ENCODE results near the gene RNPC3.
"Not testable (repeated sequence)": the region's sequence is repeated elsewhere in the genome, so short reads cannot be mapped to it uniquely, and the experiment has no call there.

Gene RNPC3

DNA sequence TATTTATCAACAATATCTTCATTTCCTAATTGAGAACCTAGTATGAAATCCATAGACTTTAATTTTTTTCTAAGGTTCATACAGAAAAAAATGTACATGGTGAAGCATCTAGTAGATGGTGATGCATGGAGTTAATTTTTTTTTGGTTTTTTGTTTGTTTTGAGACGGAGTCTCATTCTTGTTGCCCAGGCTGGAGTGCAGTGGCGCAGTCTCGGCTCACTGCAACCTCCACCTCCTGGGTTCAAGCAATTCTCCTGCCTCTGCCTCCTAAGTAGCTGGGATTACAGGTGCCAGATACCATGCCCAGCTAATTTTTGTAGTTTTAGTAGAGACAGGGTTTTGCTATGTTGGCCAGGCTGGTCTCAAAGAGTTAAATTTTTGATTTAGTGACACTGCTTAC, 35.6 kb downstream of the RNPC3 start:
- not testable (repeated sequence) for DNase-seq

GRCh38 chr1:103561643-103562395, 36.3 kb downstream of the RNPC3 start:
- peak; percentile 33 for DNase-seq

GRCh38 chr1:103563056-103563455, 37.6 kb downstream of the RNPC3 start:
- DNase-seq = no peak

- no peak for DNase-seq
Observed at GRCh38 chr1:103569493-103569892, 44.0 kb downstream of the RNPC3 start.

DNA sequence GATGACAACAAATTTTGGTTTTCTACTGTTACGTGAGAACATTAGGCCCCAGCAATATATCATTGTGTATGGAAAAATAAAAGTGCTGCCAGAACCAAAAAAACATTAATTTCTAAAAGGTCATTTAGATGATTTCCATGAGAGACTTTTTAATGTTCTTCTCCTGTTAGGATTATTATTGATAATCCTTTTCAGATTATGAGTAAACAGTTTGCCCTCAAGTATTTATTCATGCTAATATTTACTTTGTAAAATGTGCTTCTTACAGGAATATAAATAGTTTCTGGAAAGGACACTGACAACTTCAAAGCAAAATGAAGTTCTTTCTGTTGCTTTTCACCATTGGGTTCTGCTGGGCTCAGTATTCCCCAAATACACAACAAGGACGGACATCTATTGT, 45.8 kb downstream of the RNPC3 start, which contains the start of gene AMY2B:
Gene AMY2B, plus strand, starts transcription at position 301 of the 400 bp plus-strand sequence. Its CDS starts 14 bp downstream, at position 315.
- not testable (repeated sequence) for DNase-seq

GRCh38 chr1:103576065-103576464, 50.6 kb downstream of the RNPC3 start:
- DNase-seq = no peak

DNA sequence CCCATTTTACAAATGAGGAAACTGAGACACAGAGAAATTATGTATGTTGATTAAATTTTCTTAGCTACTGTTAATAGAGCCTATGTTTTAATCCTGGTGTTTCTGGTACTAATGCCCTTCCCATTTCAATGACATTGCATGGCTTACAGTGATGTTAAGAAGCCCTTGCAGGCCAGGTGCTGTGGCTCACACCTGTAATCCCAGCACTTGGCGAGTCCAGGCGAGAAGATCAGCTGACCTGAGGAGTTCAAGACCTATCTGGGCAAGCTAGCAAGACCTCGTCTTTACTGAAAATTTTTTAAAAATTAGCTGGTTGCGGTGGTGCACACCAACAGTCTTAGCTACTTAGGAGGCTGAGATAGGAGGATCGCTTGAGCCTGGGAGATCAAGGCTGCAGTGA, 51.3 kb downstream of the RNPC3 start:
- DNase-seq = not testable (repeated sequence)

DNA sequence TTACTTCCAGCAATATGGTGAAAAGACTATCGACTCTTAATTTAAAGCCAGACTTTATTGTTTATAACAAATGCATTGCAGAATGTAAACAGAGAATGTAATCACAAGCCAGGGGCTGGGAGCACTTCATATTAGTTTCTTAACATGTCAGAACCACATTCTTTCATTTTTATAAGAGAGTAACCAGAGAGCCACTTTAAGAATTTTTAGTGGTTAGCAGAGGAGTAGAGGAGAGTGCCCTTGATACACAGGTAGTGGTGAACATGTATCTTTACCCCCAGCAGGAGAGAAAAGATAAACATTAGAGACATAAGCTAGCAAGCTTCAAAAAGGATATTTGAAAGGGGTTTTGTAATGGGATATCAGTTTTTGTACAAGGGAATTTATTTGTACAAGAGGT, 57.0 kb downstream of the RNPC3 start:
- DNase-seq = no peak

GRCh38 chr1:103583887-103584286, 58.4 kb downstream of the RNPC3 start:
- no peak for DNase-seq

DNA sequence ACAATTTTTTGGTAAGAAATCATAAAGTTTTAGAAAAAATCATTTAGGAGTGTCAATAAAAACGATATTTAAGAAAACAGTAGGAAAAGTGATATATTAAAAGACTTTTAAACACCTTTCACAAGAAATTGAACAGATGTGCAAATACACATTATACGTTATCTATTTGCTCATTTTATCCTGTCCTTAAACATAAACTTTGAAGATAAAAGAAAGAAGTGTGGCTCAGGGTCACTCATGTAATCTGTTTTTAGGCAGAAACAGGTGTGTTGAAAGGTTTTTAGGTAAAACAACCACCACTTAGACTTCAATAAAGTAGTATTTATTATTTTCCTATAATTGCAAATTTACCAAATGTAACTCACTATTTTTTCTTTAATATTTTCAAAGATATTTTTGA, 59.0 kb downstream of the RNPC3 start:
- no peak for DNase-seq

GRCh38 chr1:103602740-103603139, 77.2 kb downstream of the RNPC3 start:
- not testable (repeated sequence) for DNase-seq
